IMR-90 (cell line): ENCODE results near the gene GMFB.

ENCODE experiments used
- POLR2A ChIP-seq: IDR thresholded peaks from 2 replicates; pipeline ENCODE4 v1.6.1; 2012; ENCODE audit warnings: mild to moderate bottlenecking, low read depth, low read length
- TF ChIP-seq, protein P1 (sequence below): conservative IDR thresholded peaks from 2 replicates; pipeline ENCODE4 v1.5.1; 2012; ENCODE audit warnings: mild to moderate bottlenecking, low read depth, low read length, improper control_type of control experiment
- TF ChIP-seq, protein P2 (sequence below): fragments of 150-350 bp; IDR thresholded peaks from 2 replicates; pipeline ENCODE4 v1.6.1; 2017; ENCODE audit warnings: mild to moderate bottlenecking, antibody characterized with exemption, low read length, low read depth

DNA sequence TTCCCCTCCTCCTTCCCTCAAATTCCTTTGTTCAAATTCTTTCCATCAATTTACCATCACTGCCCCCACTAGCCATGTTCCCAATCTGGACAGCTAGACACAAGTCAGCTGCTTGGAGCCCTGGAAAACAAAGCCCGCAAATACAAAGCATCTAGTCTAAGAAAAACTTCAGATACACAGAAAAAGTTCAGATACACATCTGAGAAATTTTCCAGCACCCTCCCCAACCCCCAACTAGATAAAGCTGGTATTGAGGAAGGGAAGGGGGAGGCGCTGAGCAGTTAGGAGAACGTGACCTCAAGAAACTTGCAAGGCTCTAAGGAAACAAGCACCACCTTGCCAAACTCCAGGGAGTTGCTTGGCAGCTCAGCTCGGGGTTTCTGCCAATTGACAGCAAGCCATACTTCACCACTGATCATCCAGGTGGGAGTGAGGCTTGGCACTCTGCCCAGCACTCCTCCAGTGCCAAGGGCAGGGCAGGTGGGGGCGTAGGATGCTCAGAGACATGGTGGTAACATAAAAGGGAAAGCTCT is 42.6 kb downstream of the GMFB start:
- TF ChIP-seq, protein P1, sequence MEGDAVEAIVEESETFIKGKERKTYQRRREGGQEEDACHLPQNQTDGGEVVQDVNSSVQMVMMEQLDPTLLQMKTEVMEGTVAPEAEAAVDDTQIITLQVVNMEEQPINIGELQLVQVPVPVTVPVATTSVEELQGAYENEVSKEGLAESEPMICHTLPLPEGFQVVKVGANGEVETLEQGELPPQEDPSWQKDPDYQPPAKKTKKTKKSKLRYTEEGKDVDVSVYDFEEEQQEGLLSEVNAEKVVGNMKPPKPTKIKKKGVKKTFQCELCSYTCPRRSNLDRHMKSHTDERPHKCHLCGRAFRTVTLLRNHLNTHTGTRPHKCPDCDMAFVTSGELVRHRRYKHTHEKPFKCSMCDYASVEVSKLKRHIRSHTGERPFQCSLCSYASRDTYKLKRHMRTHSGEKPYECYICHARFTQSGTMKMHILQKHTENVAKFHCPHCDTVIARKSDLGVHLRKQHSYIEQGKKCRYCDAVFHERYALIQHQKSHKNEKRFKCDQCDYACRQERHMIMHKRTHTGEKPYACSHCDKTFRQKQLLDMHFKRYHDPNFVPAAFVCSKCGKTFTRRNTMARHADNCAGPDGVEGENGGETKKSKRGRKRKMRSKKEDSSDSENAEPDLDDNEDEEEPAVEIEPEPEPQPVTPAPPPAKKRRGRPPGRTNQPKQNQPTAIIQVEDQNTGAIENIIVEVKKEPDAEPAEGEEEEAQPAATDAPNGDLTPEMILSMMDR, result no peak
- TF ChIP-seq POLR2A, result no peak
- TF ChIP-seq, protein P2, sequence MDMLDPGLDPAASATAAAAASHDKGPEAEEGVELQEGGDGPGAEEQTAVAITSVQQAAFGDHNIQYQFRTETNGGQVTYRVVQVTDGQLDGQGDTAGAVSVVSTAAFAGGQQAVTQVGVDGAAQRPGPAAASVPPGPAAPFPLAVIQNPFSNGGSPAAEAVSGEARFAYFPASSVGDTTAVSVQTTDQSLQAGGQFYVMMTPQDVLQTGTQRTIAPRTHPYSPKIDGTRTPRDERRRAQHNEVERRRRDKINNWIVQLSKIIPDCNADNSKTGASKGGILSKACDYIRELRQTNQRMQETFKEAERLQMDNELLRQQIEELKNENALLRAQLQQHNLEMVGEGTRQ, result no peak
